K562 (cell line): Measurements from ENCODE around the gene MCM7. TPM values are rescaled to one million over a fixed set of nuclear protein-coding genes. Genes with fewer than 3 reads are reported as not detected.

Experiments
- CEBPG ChIP-seq, 3 experiments: fragments of 200-800 bp in 1 of 3; sonication (Bioruptor generic) in 1 of 3; sonication (generic) in 1 of 3; formaldehyde crosslinking in 1 of 3; IDR thresholded peaks in 2 of 3; conservative IDR thresholded peaks in 1 of 3; 2 replicates each; pipeline versions ENCODE4 v1.6.1 to v1.8.0; 2016 to 2022; ENCODE audit warnings: missing compliant biosample characterization in 2 of 3, missing genetic modification characterization in 2 of 3, mild to moderate bottlenecking in 1 of 3, missing genetic modification reagents in 1 of 3
- CHD4 ChIP-seq: fragments of 200-600 bp; sonication (generic); IDR thresholded peaks from 3 replicates; pipeline ENCODE4 v1.6.1; 2012; ENCODE audit warnings: low read depth, mild to moderate bottlenecking, mixed read lengths, low read length, inconsistent platforms; ENCODE audit not compliant: insufficient read depth, insufficient replicate concordance, poor library complexity, severe bottlenecking
- CSDE1 ChIP-seq, 2 experiments: fragments of 450-650 bp; IDR thresholded peaks; 2 replicates each; pipeline ENCODE4 v1.6.1; 2016; ENCODE audit warnings: mild to moderate bottlenecking in 1 of 2
- E2F6 ChIP-seq, 2 experiments: IDR thresholded peaks; 2 replicates each; pipeline ENCODE4 v1.6.1; 2011; ENCODE audit warnings: borderline replicate concordance in 1 of 2, control low read depth in 1 of 2, low read depth in 1 of 2, low read length in 1 of 2, mild to moderate bottlenecking in 1 of 2, mixed read lengths in 1 of 2, moderate library complexity in 1 of 2; ENCODE audit not compliant: insufficient read depth in 1 of 2, insufficient read length in 1 of 2, poor library complexity in 1 of 2, severe bottlenecking in 1 of 2; ENCODE audit errors: extremely low read depth in 1 of 2
- FOXA1 ChIP-seq: fragments of 450-650 bp; IDR thresholded peaks from 2 replicates; pipeline ENCODE4 v1.6.1; 2016; ENCODE audit warnings: mild to moderate bottlenecking, borderline replicate concordance
- FOXJ2 ChIP-seq: fragments of 200-800 bp; sonication (Bioruptor generic); IDR thresholded peaks from 2 replicates; pipeline ENCODE4 v1.6.1; 2016; ENCODE audit warnings: missing genetic modification characterization, missing compliant biosample characterization
- MXI1 ChIP-seq: IDR thresholded peaks from 2 replicates; pipeline ENCODE4 v1.6.1; 2011; ENCODE audit warnings: low read depth, mild to moderate bottlenecking, improper control_type of control experiment, low read length
- NCOA6 ChIP-seq: fragments of 450-650 bp; IDR thresholded peaks from 2 replicates; pipeline ENCODE4 v1.6.1; 2017; ENCODE audit warnings: mild to moderate bottlenecking
- NFIX ChIP-seq: fragments of 250-450 bp; sonication (Bioruptor Pico); IDR thresholded peaks from 2 replicates; pipeline ENCODE4 v1.4.0; 2020; ENCODE audit warnings: low read depth, mild to moderate bottlenecking, moderate library complexity
- NUFIP1 ChIP-seq: fragments of 450-650 bp; IDR thresholded peaks from 2 replicates; pipeline ENCODE4 v1.6.1; 2018; ENCODE audit not compliant: partially characterized antibody
- PHF8 ChIP-seq: fragments of 200-600 bp; sonication (generic); IDR thresholded peaks from 2 replicates; pipeline ENCODE4 v1.6.1; 2012; ENCODE audit warnings: mixed run types, mild to moderate bottlenecking, inconsistent platforms, low read length, moderate library complexity, borderline replicate concordance
- POLR3A ChIP-seq: IDR thresholded peaks from 2 replicates; pipeline ENCODE4 v1.6.1; 2011; ENCODE audit warnings: borderline replicate concordance, mild to moderate bottlenecking, moderate library complexity; ENCODE audit not compliant: insufficient read length, insufficient read depth; ENCODE audit errors: extremely low read depth
- POU5F1 ChIP-seq: fragments of 150-350 bp; IDR thresholded peaks from 2 replicates; pipeline ENCODE4 v1.6.1; 2014; ENCODE audit warnings: borderline replicate concordance, low read length, low read depth, mild to moderate bottlenecking; ENCODE audit not compliant: partially characterized antibody
- RBM34 ChIP-seq: fragments of 200-400 bp; formaldehyde crosslinking; IDR thresholded peaks from 2 replicates; pipeline ENCODE4 v1.6.1; 2018; ENCODE audit warnings: low read length, borderline replicate concordance; ENCODE audit not compliant: insufficient read depth
- RFX7 ChIP-seq: fragments of 250-450 bp; sonication (Bioruptor Pico); IDR thresholded peaks from 2 replicates; pipeline ENCODE4 v1.5.1; 2021; ENCODE audit warnings: mild to moderate bottlenecking
- SAP30 ChIP-seq: fragments of 200-600 bp; sonication (generic); IDR thresholded peaks from 2 replicates; pipeline ENCODE4 v1.6.1; 2012; ENCODE audit warnings: borderline replicate concordance, low read depth, mild to moderate bottlenecking, moderate library complexity, low read length, control low read depth, inconsistent platforms; ENCODE audit not compliant: insufficient read depth, poor library complexity, severe bottlenecking
- STAG1 ChIP-seq: sonication (generic); formaldehyde crosslinking; IDR thresholded peaks from 2 replicates; pipeline ENCODE4 v1.5.0; 2020; ENCODE audit warnings: missing genetic modification reagents, borderline replicate concordance
- ZBTB43 ChIP-seq: sonication (generic); formaldehyde crosslinking; IDR thresholded peaks from 2 replicates; pipeline ENCODE4 v1.8.0; 2023; ENCODE audit warnings: mild to moderate bottlenecking, missing genetic modification reagents
- ZNF124 ChIP-seq: sonication (generic); formaldehyde crosslinking; IDR thresholded peaks from 2 replicates; pipeline ENCODE4 v1.8.1; 2022; ENCODE audit warnings: missing genetic modification reagents
- polyA plus RNA-seq, 8 experiments: library from polyadenylated mRNA; depleted of rRNA in 4 of 8; stranded (reverse) in 5 of 8; unstranded in 3 of 8; fragments of >200 nt; fragmentation: Nextera tagmentation in 2 of 8; fragmentation: Illumina TruSeq in 1 of 8; extraction: Ambion mirVana in 2 of 8; extraction: Trizol in 1 of 8; gene quantifications; 2 replicates each; pipeline versions ENCODE4 v1.2.1 to v1.2.3, GENCODE V29; 2011 to 2014; ENCODE audit warnings: inconsistent platforms in 1 of 8, missing spikeins in 1 of 8
- total RNA-seq, 7 experiments: library from RNA; depleted of rRNA in 6 of 7; stranded (reverse); fragments of >200 nt in 6 of 7; fragmentation: Illumina TruSeq in 2 of 7; extraction: Trizol in 2 of 7; gene quantifications; 2 replicates each; pipeline versions ENCODE4 v1.2.1 to v1.2.3, GENCODE V29; 2011 to 2021; ENCODE audit warnings: low replicate concordance in 1 of 7
- TF ChIP-seq, protein P1 (sequence below): conservative IDR thresholded peaks from 2 replicates; pipeline ENCODE4 v1.6.1; 2011; ENCODE audit warnings: low read depth, mild to moderate bottlenecking, low read length; ENCODE audit not compliant: control insufficient read depth
- TF ChIP-seq, protein P2 (sequence below): fragments of 450-650 bp; formaldehyde crosslinking; IDR thresholded peaks from 2 replicates; pipeline ENCODE4 v1.4.0; 2022; ENCODE audit warnings: missing genetic modification characterization

The MCM7 gene
- total and polyA plus RNA-seq, 9 of the 15 experiments (the other 6 are each of a cell fraction or from before 2014, with no cell fraction given), result 329 to 856 (median 437) TPM

DNA sequence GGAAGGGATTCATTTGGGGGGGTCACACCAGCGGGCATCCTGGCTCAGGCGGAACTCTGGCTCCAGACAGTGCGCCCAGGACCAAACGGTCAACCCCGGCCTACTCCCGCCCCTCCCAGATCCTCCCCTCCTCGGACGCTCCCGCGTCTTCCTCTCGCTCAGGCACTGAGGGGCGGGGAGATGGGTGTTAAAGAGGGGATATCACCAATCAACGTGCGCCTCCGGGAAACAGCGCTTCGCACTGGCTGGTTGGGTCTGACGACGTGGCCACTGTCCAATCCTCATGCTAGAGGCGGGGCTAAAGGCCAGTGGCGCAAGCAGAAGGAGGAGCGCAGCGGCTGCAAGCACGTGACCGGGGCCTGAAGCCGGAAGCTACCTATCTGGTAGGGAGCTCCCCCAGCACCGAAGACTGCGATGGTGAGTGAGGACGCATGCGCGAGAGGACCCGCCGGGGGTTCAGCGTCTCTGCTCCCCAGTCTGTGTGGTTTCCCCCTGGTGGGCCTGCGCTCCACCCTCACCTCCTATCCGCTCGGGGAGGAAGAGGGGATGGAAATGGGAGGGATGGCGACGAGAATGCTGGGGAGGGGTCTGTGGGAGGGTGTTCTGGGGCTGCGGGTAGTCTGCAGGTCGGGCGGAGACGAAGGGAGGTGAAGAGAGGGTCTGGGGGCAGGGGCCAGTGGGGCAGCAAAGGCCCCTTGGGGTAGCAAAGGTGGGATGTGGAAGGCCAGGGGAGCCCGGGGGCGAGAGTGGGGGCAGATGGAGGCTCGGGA, 47.5 kb upstream of the MCM7 start, which contains the start of gene LAMTOR4 (continued):
- TF ChIP-seq NFIX (no peak), POU5F1 (no peak), RFX7 (CRISPR knock-in tag) (no peak), CEBPG (CRISPR knock-in tag; IDR thresholded peaks at IDR 0.05) (peak; percentile 83), CEBPG (tag; conservative IDR thresholded peaks at IDR 0.05 in 1 of 2, IDR thresholded peaks at IDR 0.05 in 1 of 2) (peak in 1 of 2 experiments; percentile 76; a peak in 1 of 4 replicates), PHF8 (peak; percentile 93; the same call in 1 of the 2 replicates), MXI1 (peak; percentile 39; the same call in 1 of the 2 replicates), ZNF124 (CRISPR knock-in tag) (no peak), SAP30 (no peak), NUFIP1 (no peak), STAG1 (no peak), NCOA6 (no peak), FOXA1 (no peak), RBM34 (no peak), ZBTB43 (CRISPR knock-in tag) (no peak), E2F6 (IDR thresholded peaks at IDR 0.05; ENCODE audit: borderline replicate concordance in 1 of 2, extremely low read depth in 1 of 2, insufficient read depth in 1 of 2, insufficient read length in 1 of 2, low read depth in 1 of 2, low read length in 1 of 2, poor library complexity in 1 of 2, severe bottlenecking in 1 of 2) (peak; percentile 65 to 82), CHD4 (no peak), FOXJ2 (tag) (peak; percentile 53; the same call in 1 of the 2 replicates), CSDE1 (IDR thresholded peaks at IDR 0.05) (no peak), POLR3A (no peak)
- TF ChIP-seq, protein P1, sequence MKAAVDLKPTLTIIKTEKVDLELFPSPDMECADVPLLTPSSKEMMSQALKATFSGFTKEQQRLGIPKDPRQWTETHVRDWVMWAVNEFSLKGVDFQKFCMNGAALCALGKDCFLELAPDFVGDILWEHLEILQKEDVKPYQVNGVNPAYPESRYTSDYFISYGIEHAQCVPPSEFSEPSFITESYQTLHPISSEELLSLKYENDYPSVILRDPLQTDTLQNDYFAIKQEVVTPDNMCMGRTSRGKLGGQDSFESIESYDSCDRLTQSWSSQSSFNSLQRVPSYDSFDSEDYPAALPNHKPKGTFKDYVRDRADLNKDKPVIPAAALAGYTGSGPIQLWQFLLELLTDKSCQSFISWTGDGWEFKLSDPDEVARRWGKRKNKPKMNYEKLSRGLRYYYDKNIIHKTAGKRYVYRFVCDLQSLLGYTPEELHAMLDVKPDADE, result no peak
- TF ChIP-seq, protein P2, sequence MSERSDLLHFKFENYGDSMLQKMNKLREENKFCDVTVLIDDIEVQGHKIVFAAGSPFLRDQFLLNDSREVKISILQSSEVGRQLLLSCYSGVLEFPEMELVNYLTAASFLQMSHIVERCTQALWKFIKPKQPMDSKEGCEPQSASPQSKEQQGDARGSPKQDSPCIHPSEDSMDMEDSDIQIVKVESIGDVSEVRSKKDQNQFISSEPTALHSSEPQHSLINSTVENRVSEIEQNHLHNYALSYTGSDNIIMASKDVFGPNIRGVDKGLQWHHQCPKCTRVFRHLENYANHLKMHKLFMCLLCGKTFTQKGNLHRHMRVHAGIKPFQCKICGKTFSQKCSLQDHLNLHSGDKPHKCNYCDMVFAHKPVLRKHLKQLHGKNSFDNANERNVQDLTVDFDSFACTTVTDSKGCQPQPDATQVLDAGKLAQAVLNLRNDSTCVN, result peak; percentile 93
